Gastroesophageal sphincter (tissue), 4 donors: ENCODE measurements around the gene RNF133. TPM values are rescaled to one million over a fixed set of nuclear protein-coding genes. Genes with fewer than 3 reads are reported as not detected.
A peak's percentile ranks its signal among the peaks of the same experiment; 100 is the strongest.

Experiments
- ATAC-seq: fragments of 150-250 bp; one replicate; pipeline ENCODE4 v1.9.1; 2016; ENCODE audit warnings: mild to moderate bottlenecking, moderate library complexity
- H3K27ac ChIP-seq, 4 donors: fragments of 200-600 bp; sonication (generic) in 3 of 4; 1 replicate in 3 of 4; 2 replicates in 1 of 4; pipeline ENCODE4 v1.5.1; 2016 to 2019
- H3K27me3 ChIP-seq: fragments of 200-600 bp; sonication (generic); one replicate; pipeline ENCODE4 v1.5.1; 2019
- H3K36me3 ChIP-seq, 2 donors: fragments of 200-600 bp; sonication (generic); one replicate each; pipeline ENCODE4 v1.5.1; 2019; ENCODE audit warnings: control low read depth in 1 of 2
- H3K4me1 ChIP-seq, 3 donors: fragments of 200-600 bp; sonication (generic); 1 replicate in 2 of 3; 2 replicates in 1 of 3; pipeline ENCODE4 v1.5.1; 2016 to 2019; ENCODE audit warnings: control low read depth in 2 of 3
- H3K4me3 ChIP-seq, 2 donors: fragments of 200-600 bp; sonication (generic); one replicate each; pipeline ENCODE4 v1.5.1; 2019; ENCODE audit warnings: mild to moderate bottlenecking in 1 of 2, moderate library complexity in 1 of 2
- H3K9me3 ChIP-seq, 3 donors: fragments of 200-600 bp; sonication (generic); one replicate each; pipeline ENCODE4 v1.5.1; 2017 to 2019; ENCODE audit warnings: control low read depth in 2 of 3
- EP300 ChIP-seq: sonication (generic); formaldehyde crosslinking; IDR thresholded peaks from one replicate; pipeline ENCODE4 v1.6.1; 2017; ENCODE audit warnings: antibody characterized with exemption, mild to moderate bottlenecking
- POLR2A ChIP-seq, 2 donors: fragments of 450-650 bp; IDR thresholded peaks; one replicate each; pipeline ENCODE4 v1.6.1; 2017; ENCODE audit warnings: antibody characterized with exemption in 2 of 2, mild to moderate bottlenecking in 2 of 2, moderate library complexity in 1 of 2
- POLR2AphosphoS5 ChIP-seq: sonication (generic); formaldehyde crosslinking; IDR thresholded peaks from one replicate; pipeline ENCODE4 v1.6.1; 2017; ENCODE audit warnings: antibody characterized with exemption
- WGBS, 2 donors: methylation state at CpG; one replicate each; pipeline ENCODE4 v1.1.5; 2018; ENCODE audit warnings: low coverage in 1 of 2; 5-methylcytosine and 5-hydroxymethylcytosine counted together
- total RNA-seq, 4 donors: library from RNA; depleted of rRNA; stranded (reverse); fragments of >200 nt; gene quantifications; one replicate each; pipeline ENCODE4 v1.1.0, GENCODE V29; 2016
- TF ChIP-seq, protein P1 (sequence below), 4 experiments: fragments of 200-600 bp in 2 of 4; fragments of 450-650 bp in 2 of 4; sonication (generic) in 1 of 4; IDR thresholded peaks; one replicate each; pipeline ENCODE4 v1.5.1; 2017 to 2019; ENCODE audit warnings: antibody characterized with exemption in 4 of 4, mild to moderate bottlenecking in 2 of 4, moderate library complexity in 2 of 4

Gene RNF133
- total RNA-seq, 4 donors from 2014 or later, result 0.67 to 14.0 (median 0.85) TPM; not detected in 1

DNA sequence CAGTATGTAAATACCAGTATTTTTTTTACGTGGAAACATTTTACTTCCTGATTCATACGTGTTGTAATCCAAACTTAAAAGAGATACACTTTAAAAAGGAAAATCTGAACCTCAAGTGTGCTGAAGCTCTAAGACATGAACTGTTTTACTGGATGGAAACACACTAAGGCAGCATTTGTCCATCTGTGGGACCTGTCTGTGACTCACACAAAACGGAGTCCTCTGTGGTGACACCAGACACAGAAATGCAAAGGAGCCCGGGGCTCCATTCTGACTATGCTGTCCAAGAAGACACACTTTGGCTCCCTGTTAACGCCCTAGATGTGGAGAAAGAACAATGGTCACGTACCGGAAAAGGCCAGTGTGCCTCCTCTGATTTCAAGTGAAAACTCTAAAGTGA, 23.9 kb downstream of the RNF133 start:
- no peaks in the 10 kb centered on the region for H3K36me3 ChIP-seq
- 48 to 62% methylated on average over 6 to 7 of the region's 7 CpGs for WGBS, 2 donors
- no peaks in the 10 kb centered on the region for H3K27me3 ChIP-seq
- no peak for ATAC-seq
- peaks cover 0 to 16% (median 5%) of the 10 kb centered on the region in 3 donors for H3K4me1 ChIP-seq
- H3K4me3 ChIP-seq, result no peak overlapping the region
- no peak for TF ChIP-seq POLR2AphosphoS5
- TF ChIP-seq, protein P1, sequence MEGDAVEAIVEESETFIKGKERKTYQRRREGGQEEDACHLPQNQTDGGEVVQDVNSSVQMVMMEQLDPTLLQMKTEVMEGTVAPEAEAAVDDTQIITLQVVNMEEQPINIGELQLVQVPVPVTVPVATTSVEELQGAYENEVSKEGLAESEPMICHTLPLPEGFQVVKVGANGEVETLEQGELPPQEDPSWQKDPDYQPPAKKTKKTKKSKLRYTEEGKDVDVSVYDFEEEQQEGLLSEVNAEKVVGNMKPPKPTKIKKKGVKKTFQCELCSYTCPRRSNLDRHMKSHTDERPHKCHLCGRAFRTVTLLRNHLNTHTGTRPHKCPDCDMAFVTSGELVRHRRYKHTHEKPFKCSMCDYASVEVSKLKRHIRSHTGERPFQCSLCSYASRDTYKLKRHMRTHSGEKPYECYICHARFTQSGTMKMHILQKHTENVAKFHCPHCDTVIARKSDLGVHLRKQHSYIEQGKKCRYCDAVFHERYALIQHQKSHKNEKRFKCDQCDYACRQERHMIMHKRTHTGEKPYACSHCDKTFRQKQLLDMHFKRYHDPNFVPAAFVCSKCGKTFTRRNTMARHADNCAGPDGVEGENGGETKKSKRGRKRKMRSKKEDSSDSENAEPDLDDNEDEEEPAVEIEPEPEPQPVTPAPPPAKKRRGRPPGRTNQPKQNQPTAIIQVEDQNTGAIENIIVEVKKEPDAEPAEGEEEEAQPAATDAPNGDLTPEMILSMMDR (IDR thresholded peaks at IDR 0.05), result no peak
- TF ChIP-seq EP300, result no peak
- no peak for TF ChIP-seq POLR2A (IDR thresholded peaks at IDR 0.05)
- no peak overlapping the region for H3K27ac ChIP-seq
- no peaks in the 10 kb centered on the region for H3K9me3 ChIP-seq

DNA sequence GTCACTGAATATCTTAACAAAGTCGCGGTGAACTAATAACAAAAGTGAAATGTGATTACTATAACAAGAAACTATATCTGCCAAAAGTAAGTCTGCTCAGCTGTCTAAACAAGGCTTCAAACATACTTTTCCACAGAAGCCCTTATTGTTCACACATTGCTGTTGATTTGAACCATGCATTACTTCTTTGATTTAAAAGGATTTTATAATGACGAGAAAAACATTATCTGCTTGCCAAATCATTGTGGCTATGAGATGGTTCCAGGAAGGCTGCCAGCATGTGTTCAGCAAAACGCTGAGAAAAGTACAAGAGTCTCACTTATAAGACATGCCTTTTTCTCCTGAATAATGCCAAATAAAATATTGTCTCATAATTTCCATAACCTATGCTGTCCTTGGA, 24.4 kb downstream of the RNF133 start:
- no peaks in the 10 kb centered on the region for H3K36me3 ChIP-seq
- H3K27ac ChIP-seq, result no peak overlapping the region
- H3K4me3 ChIP-seq, result peak overlapping the region in 1 of 2 donors; percentile 2
- 0 to 6% methylated on average over 4 of the region's 4 CpGs for WGBS, 2 donors
- H3K9me3 ChIP-seq, result no peaks in the 10 kb centered on the region
- no peaks in the 10 kb centered on the region for H3K27me3 ChIP-seq
- ATAC-seq, result no peak
- TF ChIP-seq EP300 (no peak), POLR2AphosphoS5 (no peak), POLR2A (IDR thresholded peaks at IDR 0.05) (no peak)
- TF ChIP-seq, protein P1 (IDR thresholded peaks at IDR 0.05), result no peak
- peaks cover 0 to 16% (median 5%) of the 10 kb centered on the region in 3 donors for H3K4me1 ChIP-seq

DNA sequence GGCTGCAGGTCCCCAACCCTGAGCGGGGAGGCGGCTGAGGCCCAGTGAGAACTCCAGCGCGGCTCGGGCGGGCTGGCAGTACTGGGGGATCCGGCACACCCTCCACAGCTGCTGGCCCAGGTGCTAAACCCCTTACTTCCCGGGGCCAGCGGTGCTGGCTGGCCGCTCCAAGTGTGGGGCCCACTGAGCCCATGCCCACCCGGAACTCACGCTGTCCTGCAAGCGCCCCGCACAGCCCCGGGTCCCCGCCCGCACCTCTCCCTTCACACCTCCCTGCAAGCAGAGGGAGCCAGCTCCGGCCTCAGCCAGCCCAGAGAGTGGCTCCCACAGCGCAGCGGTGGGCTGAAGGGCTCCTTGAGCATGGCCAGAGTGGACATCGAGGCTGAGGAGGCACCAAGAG, 25.0 kb downstream of the RNF133 start:
- H3K9me3 ChIP-seq, result no peaks in the 10 kb centered on the region
- no peak overlapping the region for H3K27ac ChIP-seq
- TF ChIP-seq POLR2AphosphoS5, result no peak
- TF ChIP-seq EP300, result no peak
- TF ChIP-seq, protein P1 (IDR thresholded peaks at IDR 0.05), result no peak
- TF ChIP-seq POLR2A (IDR thresholded peaks at IDR 0.05), result no peak
- WGBS, 2 donors, result 95% methylated on average over 4 of the region's 21 CpGs; no CpG with 5 or more reads in 1 of the 2 donors
- H3K27me3 ChIP-seq, result no peaks in the 10 kb centered on the region
- no peak for ATAC-seq
- no peak overlapping the region for H3K4me3 ChIP-seq
- H3K4me1 ChIP-seq, result peaks cover 0 to 16% (median 5%) of the 10 kb centered on the region in 3 donors
- no peaks in the 10 kb centered on the region for H3K36me3 ChIP-seq

DNA sequence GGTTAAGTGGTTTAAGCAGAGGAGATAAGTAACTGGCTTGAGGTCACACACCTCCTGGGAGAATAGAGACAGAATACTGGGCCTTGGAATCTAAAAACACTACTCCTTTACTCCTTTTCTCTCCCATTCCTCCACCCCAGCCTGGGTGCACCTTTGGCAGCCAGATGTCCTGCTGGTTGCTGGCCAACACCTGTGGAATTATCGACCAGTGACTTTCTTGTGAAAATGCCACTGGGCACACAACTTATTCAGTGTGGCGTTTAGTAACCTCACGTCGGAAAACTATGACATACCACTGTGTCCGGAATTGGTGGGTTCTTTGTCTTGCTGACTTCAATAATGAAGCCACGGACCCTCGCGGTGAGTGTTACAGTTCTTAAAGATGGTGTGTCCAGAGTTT, 26.4 kb downstream of the RNF133 start:
- TF ChIP-seq, protein P1 (IDR thresholded peaks at IDR 0.05), result no peak
- TF ChIP-seq POLR2A (IDR thresholded peaks at IDR 0.05) (no peak), POLR2AphosphoS5 (no peak), EP300 (no peak)
- H3K27me3 ChIP-seq, result no peaks in the 10 kb centered on the region
- no peaks in the 10 kb centered on the region for H3K36me3 ChIP-seq
- H3K4me3 ChIP-seq, result no peak overlapping the region
- H3K27ac ChIP-seq, result no peak overlapping the region
- ATAC-seq, result no peak
- H3K9me3 ChIP-seq, result no peaks in the 10 kb centered on the region
- peaks cover 0 to 16% (median 5%) of the 10 kb centered on the region in 3 donors for H3K4me1 ChIP-seq
- WGBS, 2 donors, result 80 to 97% methylated on average over 2 to 6 of the region's 8 CpGs

DNA sequence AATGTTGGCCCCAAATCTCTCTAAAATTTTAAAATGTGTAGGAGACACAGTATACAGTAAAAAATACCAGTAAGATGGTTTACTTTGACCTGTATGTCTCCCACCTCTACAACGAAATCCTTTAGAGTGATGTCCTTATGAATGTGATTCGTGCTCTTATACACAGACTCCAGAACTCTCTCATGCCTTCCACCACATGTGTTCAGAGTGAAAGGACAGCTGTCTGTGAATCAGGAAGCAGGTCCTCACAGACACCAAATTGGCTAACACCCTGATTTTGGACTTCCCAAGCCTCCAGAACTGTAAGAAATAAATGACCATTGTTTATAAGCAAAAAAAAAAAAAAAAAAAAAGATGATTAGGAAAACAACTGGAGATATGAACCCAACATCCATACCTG, 35.2 kb downstream of the RNF133 start:
- TF ChIP-seq, protein P1 (IDR thresholded peaks at IDR 0.05), result no peak
- TF ChIP-seq POLR2A (IDR thresholded peaks at IDR 0.05) (no peak), POLR2AphosphoS5 (no peak), EP300 (no peak)
- Histone ChIP-seq H3K4me1 (peaks cover 0 to 7% (median 0%) of the 10 kb centered on the region in 3 donors), H3K27ac (no peak overlapping the region), H3K4me3 (no peak overlapping the region), H3K27me3 (no peaks in the 10 kb centered on the region), H3K9me3 (no peaks in the 10 kb centered on the region), H3K36me3 (no peaks in the 10 kb centered on the region)
- ATAC-seq, result no peak
- 82% methylated on average over 2 of the region's 2 CpGs for WGBS, 2 donors
